PC-9 (cell line): ENCODE data around the gene SPAG5. TPM values are rescaled to one million over a fixed set of nuclear protein-coding genes. Genes with fewer than 3 reads are reported as not detected.

ENCODE experiments used
- BruUV-seq: library from RNA; stranded (reverse); fragments of 400-500 nt; replicated peaks from 2 replicates; lab custom pipeline; 2021; lab: Mats Ljungman, UMichigan
- CTCF ChIA-PET: fragments of 300-600 bp; sonication (Branson Sonifier 250); formaldehyde crosslinking; loops from one replicate; lab custom pipeline; 2022; ENCODE audit warnings: antibody characterized with exemption; lab: Charles Lee
- POLR2A ChIA-PET: fragments of 300-600 bp; sonication (Branson Sonifier 250); formaldehyde crosslinking; loops from one replicate; lab custom pipeline; 2022; ENCODE audit warnings: antibody characterized with exemption; ENCODE audit not compliant: unreplicated experiment; lab: Charles Lee
- DNase-seq, 2 experiments: peaks; one replicate each; pipeline versions ENCODE4 v3.0.0 to v3.0.0-alpha.2; 2015 to 2022; ENCODE audit warnings: mixed read lengths in 1 of 2
- H2AFZ ChIP-seq: fragments of 200-600 bp; sonication (generic); 2 replicates; pipeline ENCODE4 v1.8.1; 2017; ENCODE audit warnings: antibody characterized with exemption
- H3F3A ChIP-seq: fragments of 200-600 bp; sonication (generic); 2 replicates; pipeline ENCODE4 v1.8.1; 2017; ENCODE audit warnings: antibody characterized with exemption, mild to moderate bottlenecking, low read depth; ENCODE audit not compliant: insufficient read depth
- H3K27ac ChIP-seq: fragments of 200-600 bp; sonication (generic); 2 replicates; pipeline ENCODE4 v1.6.1; 2016; ENCODE audit warnings: mixed run types
- H3K27me3 ChIP-seq: fragments of 200-600 bp; sonication (generic); 2 replicates; pipeline ENCODE4 v1.6.1; 2016; ENCODE audit warnings: low read depth, mixed run types; ENCODE audit not compliant: insufficient read depth
- H3K36me3 ChIP-seq: fragments of 200-600 bp; sonication (generic); 2 replicates; pipeline ENCODE4 v1.6.1; 2016; ENCODE audit warnings: low read depth, mixed run types
- H3K4me1 ChIP-seq: fragments of 200-600 bp; sonication (generic); replicated peaks from 2 replicates; pipeline ENCODE4 v1.6.1; 2016; ENCODE audit warnings: mixed run types; ENCODE audit not compliant: insufficient read depth
- H3K4me2 ChIP-seq: fragments of 200-600 bp; sonication (generic); 2 replicates; pipeline ENCODE4 v1.6.1; 2017; ENCODE audit warnings: mixed run types
- H3K4me3 ChIP-seq: fragments of 200-600 bp; sonication (generic); 2 replicates; pipeline ENCODE4 v1.6.1; 2016; ENCODE audit warnings: mixed run types
- H3K79me2 ChIP-seq: fragments of 200-600 bp; sonication (generic); 2 replicates; pipeline ENCODE4 v1.6.1; 2017; ENCODE audit warnings: low read depth, mixed run types
- H3K9me2 ChIP-seq: fragments of 200-600 bp; sonication (generic); 2 replicates; pipeline ENCODE4 v1.8.1; 2017; ENCODE audit warnings: mild to moderate bottlenecking; ENCODE audit not compliant: insufficient read depth
- H3K9me3 ChIP-seq: fragments of 200-600 bp; sonication (generic); 2 replicates; pipeline ENCODE4 v1.8.1; 2016; ENCODE audit warnings: low read depth; ENCODE audit not compliant: insufficient read depth
- H4K20me1 ChIP-seq: fragments of 200-600 bp; sonication (generic); 2 replicates; pipeline ENCODE4 v1.8.1; 2017; ENCODE audit not compliant: insufficient read depth
- CTCF ChIP-seq: fragments of 200-600 bp; sonication (generic); conservative IDR thresholded peaks from 2 replicates; pipeline ENCODE4 v1.6.1; 2017; ENCODE audit warnings: mixed run types, antibody characterized with exemption, mild to moderate bottlenecking, moderate library complexity
- EZH2 ChIP-seq: fragments of 200-600 bp; sonication (generic); IDR thresholded peaks from 2 replicates; pipeline ENCODE4 v1.8.0; 2017; ENCODE audit warnings: antibody characterized with exemption, low read depth
- intact Hi-C: fragments of 100-400 bp; cut with micrococcal nuclease; formaldehyde crosslinking; loops from one replicate; pipeline ENCODE4 v1.10.0; 2022; ENCODE audit not compliant: unreplicated experiment
- total RNA-seq: library from RNA; stranded (reverse); gene quantifications from 2 replicates; pipeline ENCODE4 v1.2.3, GENCODE V29; 2021

Gene SPAG5
- total RNA-seq, 1 experiment from 2014 or later: 101 TPM

- POLR2A ChIA-PET: no interaction called here
- no peak overlapping the region for H3K4me2 ChIP-seq
- CTCF ChIA-PET: interaction anchor here (0.5 kb wide), 1 partner anchor 770 kb away, joined by 5 read pairs; no protein-coding TSS in a partner anchor
- H3K79me2 ChIP-seq: peaks cover 9% of the 10 kb centered on the region
- peaks cover 15% of the 10 kb centered on the region; the same call in 1 of the 2 replicates for H3F3A ChIP-seq
- H3K4me1 ChIP-seq: peaks cover 14% of the 10 kb centered on the region
- no peak for DNase-seq
- no peak for TF ChIP-seq EZH2
- TF ChIP-seq CTCF: no peak
- no peak overlapping the region for H3K4me3 ChIP-seq
- no peaks in the 10 kb centered on the region for H3K9me3 ChIP-seq
- no peak overlapping the region for H2AFZ ChIP-seq
- no peaks in the 10 kb centered on the region for H4K20me1 ChIP-seq
- H3K27me3 ChIP-seq: no peaks in the 10 kb centered on the region
- H3K36me3 ChIP-seq: 0 out of 2 replicates have a peak, but pooled peaks cover 4% of the 10 kb centered on the region
- intact Hi-C loops: no loop called here
- H3K27ac ChIP-seq: no peak overlapping the region
- H3K9me2 ChIP-seq: no peaks in the 10 kb centered on the region
- no TSS peak for BruUV-seq
Observed at GRCh38 chr17:28575126-28575795, 23.6 kb downstream of the SPAG5 start.

GRCh38 chr17:28574526-28574925 is 24.3 kb downstream of the SPAG5 start:
- intact Hi-C loops: no loop called here
- peaks cover 11% of the 10 kb centered on the region for H3K79me2 ChIP-seq
- H2AFZ ChIP-seq: no peak overlapping the region
- BruUV-seq: no TSS peak
- peaks cover 15% of the 10 kb centered on the region; the same call in 1 of the 2 replicates for H3F3A ChIP-seq
- no peak overlapping the region for H3K4me3 ChIP-seq
- no peak for TF ChIP-seq EZH2
- TF ChIP-seq CTCF: no peak; the same call in 1 of the 2 replicates
- H3K9me3 ChIP-seq: no peaks in the 10 kb centered on the region
- no peak for DNase-seq
- no peak overlapping the region for H3K27ac ChIP-seq
- H3K9me2 ChIP-seq: no peaks in the 10 kb centered on the region
- H3K36me3 ChIP-seq: 0 out of 2 replicates have a peak, but pooled peaks cover 4% of the 10 kb centered on the region
- no peaks in the 10 kb centered on the region for H3K27me3 ChIP-seq
- ChIA-PET CTCF (no interaction called here), POLR2A (no interaction called here)
- peaks cover 21% of the 10 kb centered on the region for H3K4me1 ChIP-seq
- H3K4me2 ChIP-seq: no peak overlapping the region
- no peaks in the 10 kb centered on the region for H4K20me1 ChIP-seq

GRCh38 chr17:28573966-28574480 is 24.8 kb downstream of the SPAG5 start:
- TF ChIP-seq CTCF (no peak), EZH2 (no peak)
- Histone ChIP-seq H3K4me2 (no peak overlapping the region), H3K9me3 (no peaks in the 10 kb centered on the region), H3F3A (peaks cover 15% of the 10 kb centered on the region; the same call in 1 of the 2 replicates), H2AFZ (no peak overlapping the region), H4K20me1 (no peaks in the 10 kb centered on the region), H3K4me3 (no peak overlapping the region), H3K4me1 (peaks cover 21% of the 10 kb centered on the region), H3K9me2 (no peaks in the 10 kb centered on the region), H3K36me3 (0 out of 2 replicates have a peak, but pooled peaks cover 4% of the 10 kb centered on the region), H3K27ac (no peak overlapping the region), H3K79me2 (peaks cover 11% of the 10 kb centered on the region), H3K27me3 (no peaks in the 10 kb centered on the region)
- no TSS peak for BruUV-seq
- POLR2A ChIA-PET: no interaction called here
- intact Hi-C loops: no loop called here
- DNase-seq: no peak
- CTCF ChIA-PET: no interaction called here
